Testis (tissue), 2 donors: ENCODE measurements around the gene ADAMTS14.

Experiments used
- CTCF ChIP-seq, 3 experiments: fragments of 450-650 bp in 2 of 3; fragments of 200-600 bp in 1 of 3; sonication (generic) in 1 of 3; IDR thresholded peaks; one replicate each; pipeline ENCODE4 v1.5.1; 2016 to 2019; ENCODE audit warnings: antibody characterized with exemption in 3 of 3, mild to moderate bottlenecking in 2 of 3, moderate library complexity in 1 of 3
- POLR2A ChIP-seq: fragments of 450-650 bp; IDR thresholded peaks from one replicate; pipeline ENCODE4 v1.6.1; 2017; ENCODE audit warnings: antibody characterized with exemption, mild to moderate bottlenecking, moderate library complexity

GRCh38 chr10:70769121-70769520, 96.8 kb downstream of the ADAMTS14 start:
- TF ChIP-seq CTCF (IDR thresholded peaks at IDR 0.05) (no peak), POLR2A (no peak)
